HG02970 (cell line): ENCODE measurements around the gene DNPH1.

Experiments
- ATAC-seq: cut with Tn5 transposase; IDR thresholded peaks from one replicate; pipeline ENCODE4 v1.9.1; 2021; ENCODE audit warnings: mild to moderate bottlenecking, moderate library complexity, moderate number of reproducible peaks; ENCODE audit not compliant: unreplicated experiment, low FRiP score

The DNPH1 gene

DNA sequence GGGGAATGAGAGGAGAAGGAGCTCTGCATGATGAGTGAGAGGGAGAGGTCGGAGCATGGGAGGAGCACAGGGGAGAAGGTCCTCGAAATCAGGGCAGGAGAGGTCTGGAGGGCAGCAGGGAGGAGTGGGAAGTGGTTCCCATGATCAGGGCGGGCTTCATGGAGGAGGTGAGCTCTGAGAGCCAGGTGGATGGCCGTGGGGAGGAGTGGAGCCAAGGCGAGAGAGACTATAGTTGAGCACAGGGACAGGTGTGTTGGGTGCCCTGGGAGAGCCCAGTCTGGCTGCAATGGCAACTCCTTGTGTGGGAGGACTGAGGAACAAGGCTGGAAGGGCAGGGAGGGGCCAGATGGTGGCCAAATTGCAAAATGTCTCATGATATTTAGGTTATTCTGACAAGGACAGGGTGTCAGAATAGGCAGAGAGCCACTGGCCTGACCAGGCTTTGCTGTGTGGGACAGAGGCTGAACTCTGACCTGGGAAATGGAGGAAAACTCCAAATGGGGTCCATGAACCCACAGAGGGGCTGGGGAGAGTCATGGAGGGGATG is 35.4 kb upstream of the DNPH1 start:
- ATAC-seq, result no peak

- ATAC-seq, result no peak
Observed at GRCh38 chr6:43263314-43264178, 34.3 kb upstream of the DNPH1 start.

GRCh38 chr6:43262780-43263313 is 33.6 kb upstream of the DNPH1 start:
- no peak for ATAC-seq

- ATAC-seq, result no peak
Observed at GRCh38 chr6:43262000-43262779, 32.9 kb upstream of the DNPH1 start.

DNA sequence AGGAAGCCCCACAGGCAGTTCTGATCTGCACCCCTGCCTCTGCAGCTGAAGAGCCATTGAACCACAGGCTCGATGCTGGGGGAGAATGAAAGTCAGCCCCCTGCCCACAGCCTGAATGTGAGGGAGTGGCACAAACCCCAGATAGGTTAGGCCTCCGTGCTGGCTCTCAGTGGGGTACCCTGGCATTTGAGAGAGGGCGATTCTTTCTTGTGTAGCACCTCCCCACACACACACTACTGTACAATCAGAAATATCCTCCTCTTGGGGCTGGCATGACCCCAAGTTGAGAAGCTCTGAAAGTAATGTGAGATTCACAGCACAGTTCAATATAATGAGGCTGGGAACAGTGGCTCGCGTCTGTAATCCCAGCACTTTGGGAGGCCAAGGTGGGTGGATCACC is 31.9 kb upstream of the DNPH1 start:
- ATAC-seq, result no peak

DNA sequence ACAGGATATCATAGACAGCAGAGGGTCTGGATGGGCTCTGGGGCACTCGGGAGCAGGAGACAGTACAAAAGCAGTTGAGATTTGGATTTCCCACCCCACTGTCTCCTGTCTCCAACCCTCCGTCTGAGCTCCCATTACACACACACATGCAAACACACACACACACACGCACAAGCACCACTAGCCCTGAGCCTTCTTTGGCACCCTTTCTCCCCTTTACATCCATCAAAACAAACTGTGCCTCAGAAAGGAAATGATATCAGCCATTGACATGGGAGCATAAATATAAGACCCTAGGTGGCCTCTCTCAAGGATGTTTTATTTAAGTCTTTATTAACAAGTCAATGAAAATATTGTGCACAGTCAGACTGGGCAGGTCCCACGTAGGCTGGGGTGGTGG is 31.5 kb upstream of the DNPH1 start:
- no peak for ATAC-seq

- ATAC-seq, result no peak
Observed at GRCh38 chr6:43258807-43259686, 29.8 kb upstream of the DNPH1 start.

DNA sequence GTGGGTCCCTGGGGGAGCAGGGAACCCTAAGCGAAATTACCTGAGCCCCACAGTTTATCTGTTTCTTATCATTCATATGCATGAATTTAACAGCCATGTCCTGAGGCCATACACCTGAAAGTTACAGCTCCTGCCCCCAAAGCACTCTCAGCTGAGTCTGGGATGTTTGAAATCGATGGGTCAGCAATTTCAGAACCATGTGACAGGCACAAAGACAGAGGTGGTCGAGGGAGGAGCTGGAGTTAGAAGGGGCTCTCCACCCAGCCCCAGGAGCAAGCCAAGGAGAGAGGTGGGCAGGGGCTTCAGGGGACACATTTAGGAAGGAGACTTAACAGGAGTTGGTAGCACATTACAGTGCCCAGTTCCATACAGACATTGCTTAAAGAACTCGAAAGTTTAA is 28.9 kb upstream of the DNPH1 start:
- ATAC-seq, result no peak

DNA sequence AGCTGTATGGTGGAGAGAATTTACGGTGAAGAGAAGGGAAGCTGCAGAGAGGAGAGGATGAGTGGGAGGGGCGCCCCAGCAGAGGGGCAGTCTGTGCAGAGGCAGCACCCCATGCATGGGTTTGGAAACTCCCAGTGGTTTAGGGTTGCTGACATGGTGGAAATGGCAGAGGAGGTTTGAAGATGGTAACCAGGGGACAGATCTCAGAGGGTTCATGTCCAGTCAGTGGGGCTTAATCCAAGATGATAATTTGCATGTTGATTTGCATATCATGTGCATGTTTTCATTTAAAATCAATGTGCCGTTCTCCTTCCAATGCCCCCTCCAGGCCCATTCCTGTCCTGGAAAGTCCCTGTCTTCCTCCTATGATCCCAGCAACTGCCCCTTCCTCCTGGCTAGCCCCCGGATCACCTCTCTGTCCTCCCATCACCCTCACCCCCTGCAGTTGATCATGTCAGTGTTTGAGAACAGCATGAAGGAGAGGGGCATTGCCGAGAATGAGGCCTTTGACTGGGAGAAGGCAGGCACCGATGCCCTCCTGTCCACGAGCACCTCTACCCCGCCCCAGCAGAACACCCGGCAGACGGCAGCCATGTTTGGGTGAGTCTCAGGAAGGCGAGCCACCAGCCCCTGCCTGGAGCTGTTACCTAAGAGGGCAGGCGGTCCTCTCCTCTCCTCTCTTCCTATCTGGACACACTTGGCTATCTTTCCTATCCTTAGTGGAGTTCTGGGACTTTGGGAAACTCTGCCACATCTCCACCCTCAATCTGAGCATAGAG is 28.3 kb upstream of the DNPH1 start:
- no peak for ATAC-seq

DNA sequence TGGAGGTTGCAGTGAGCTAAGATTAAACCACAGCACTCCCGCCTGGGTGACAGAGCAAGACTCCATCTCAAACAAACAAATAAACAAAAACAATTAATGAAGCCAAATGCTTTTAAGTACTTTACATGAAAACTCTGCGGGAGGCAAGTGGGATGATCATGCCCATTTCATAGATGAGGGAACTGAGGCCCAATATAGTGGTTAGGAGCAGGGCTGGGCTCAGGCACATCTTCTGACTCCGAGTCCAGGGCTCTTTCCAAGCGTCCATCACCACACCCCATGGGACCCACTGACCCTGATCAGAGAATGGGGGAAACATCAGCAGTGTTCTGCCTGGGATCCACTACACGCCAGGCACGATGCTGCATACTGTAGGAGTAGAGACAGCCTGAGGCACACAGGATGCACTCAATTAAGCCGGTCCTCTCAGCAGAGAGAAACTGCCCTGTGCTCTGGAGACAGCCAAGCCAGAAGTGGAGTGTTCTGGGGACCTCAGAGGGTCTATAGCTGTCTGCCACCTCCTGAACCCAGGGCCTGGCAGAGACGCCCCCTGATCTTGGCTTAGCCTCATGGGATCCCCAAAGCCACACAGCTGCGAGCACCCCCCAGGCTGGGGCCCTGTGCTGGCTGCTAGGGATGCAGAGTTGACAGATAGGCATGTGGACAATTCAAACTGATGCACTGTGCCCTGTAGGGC is 27.5 kb upstream of the DNPH1 start:
- no peak for ATAC-seq

GRCh38 chr6:43255408-43256054 is 26.2 kb upstream of the DNPH1 start:
- ATAC-seq, result no peak

DNA sequence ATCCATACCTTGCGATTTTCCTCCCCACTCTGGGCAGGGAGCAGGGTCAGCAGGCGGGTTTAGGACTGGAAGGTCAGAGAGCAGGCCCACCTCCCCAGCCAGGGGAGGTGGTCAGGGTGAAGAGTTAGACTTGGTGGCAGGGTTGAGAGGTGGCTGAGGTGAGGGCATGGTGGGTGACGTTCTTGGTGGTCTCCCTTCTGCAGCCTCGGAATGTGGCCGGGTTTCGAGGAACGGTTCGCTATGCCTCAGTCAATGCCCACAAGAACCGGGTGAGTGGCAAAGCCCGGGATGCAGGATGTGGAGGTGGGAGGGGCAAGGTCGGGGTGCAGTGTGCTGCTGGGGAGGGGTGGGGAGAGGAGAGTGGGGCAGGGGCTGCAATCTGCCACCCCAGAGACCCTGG is 25.6 kb upstream of the DNPH1 start:
- no peak for ATAC-seq

GRCh38 chr6:43254138-43254817 is 25.0 kb upstream of the DNPH1 start:
- no peak for ATAC-seq

DNA sequence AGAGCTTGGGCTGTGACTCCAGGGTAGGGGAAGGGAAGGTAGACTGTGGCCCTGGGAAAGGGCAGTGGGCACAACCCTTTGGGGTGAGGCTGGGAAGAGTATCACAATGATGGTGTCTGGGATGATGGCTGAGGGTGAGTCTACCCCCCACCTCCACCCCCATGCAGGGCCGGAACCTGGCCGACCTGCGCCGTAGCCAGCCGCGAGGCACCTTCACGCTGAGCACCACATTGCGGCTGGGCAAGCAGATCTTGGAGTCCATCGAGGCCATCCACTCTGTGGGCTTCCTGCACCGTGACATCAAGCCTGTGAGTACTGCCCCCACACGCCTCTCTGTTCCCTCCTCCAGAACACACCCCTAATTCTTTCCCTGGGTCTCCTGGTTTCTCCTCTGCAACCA is 24.1 kb upstream of the DNPH1 start:
- ATAC-seq, result no peak

- no peak for ATAC-seq
Observed at GRCh38 chr6:43250992-43251373, 21.7 kb upstream of the DNPH1 start.

DNA sequence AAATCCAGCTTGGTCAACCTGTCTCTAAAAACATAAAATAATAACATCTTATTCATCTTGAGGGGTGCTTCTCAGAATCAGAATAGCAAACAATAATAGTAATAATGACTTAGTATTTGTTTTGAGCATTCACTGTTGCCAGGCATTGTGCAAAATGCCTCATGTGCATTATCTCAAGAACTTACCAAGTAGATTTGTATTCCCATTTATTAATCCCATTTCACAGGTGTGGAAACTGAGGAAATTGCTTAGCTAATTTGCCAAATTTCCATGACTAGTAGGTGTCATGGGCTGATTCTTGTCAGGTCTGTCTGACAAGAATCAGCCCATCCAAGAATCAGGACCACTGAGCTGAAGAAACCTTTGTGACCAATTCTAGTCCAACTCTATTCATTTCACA is 19.5 kb upstream of the DNPH1 start:
- no peak for ATAC-seq

DNA sequence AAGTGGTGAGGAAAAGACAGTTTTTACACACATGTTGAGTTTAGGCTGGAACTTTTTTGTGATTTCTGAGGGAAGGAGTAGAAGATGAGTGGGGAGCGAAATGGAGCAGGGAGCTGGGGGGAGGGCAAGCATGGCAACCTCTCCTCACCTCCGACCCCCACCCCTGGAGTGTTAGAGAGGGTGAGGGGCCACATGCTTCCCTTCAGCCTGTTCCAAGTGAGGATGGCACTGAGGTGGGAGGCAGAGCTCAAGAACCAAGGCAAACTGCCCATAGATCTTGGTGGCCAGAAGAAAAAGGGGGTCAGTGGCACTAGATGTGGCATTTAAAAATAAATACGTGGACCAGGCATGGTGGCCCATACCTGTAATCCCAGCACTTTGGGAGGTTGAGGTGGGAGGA is 18.8 kb upstream of the DNPH1 start:
- ATAC-seq, result no peak
